KMS-11 (cell line): Measurements from ENCODE around the gene PLAGL2.

Experiments used
- H2AFZ ChIP-seq: fragments of 200-600 bp; sonication (generic); 2 replicates; pipeline ENCODE4 v1.6.1; 2016; ENCODE audit warnings: antibody characterized with exemption, mixed run types, low read depth
- H3K27ac ChIP-seq: fragments of 200-600 bp; sonication (generic); 2 replicates; pipeline ENCODE4 v1.6.1; 2016; ENCODE audit warnings: mild to moderate bottlenecking, mixed run types
- H3K27me3 ChIP-seq: fragments of 200-600 bp; sonication (generic); 2 replicates; pipeline ENCODE4 v1.6.1; 2017; ENCODE audit warnings: mild to moderate bottlenecking, low read depth, mixed run types, moderate library complexity; ENCODE audit not compliant: insufficient read depth
- H3K36me3 ChIP-seq: fragments of 200-600 bp; sonication (generic); 2 replicates; pipeline ENCODE4 v1.6.1; 2017; ENCODE audit warnings: mild to moderate bottlenecking, mixed run types; ENCODE audit not compliant: insufficient read depth
- H3K4me1 ChIP-seq: fragments of 200-600 bp; sonication (generic); 2 replicates; pipeline ENCODE4 v1.6.1; 2016; ENCODE audit warnings: mild to moderate bottlenecking, low read depth, mixed run types; ENCODE audit not compliant: poor library complexity, severe bottlenecking
- H3K4me2 ChIP-seq: fragments of 200-600 bp; sonication (generic); 2 replicates; pipeline ENCODE4 v1.7.0; 2016; ENCODE audit warnings: mild to moderate bottlenecking, mixed run types
- H3K4me3 ChIP-seq: fragments of 200-600 bp; sonication (generic); IDR thresholded peaks from 2 replicates; pipeline ENCODE4 v1.6.1; 2017; ENCODE audit warnings: low read depth, low read length, mixed read lengths; ENCODE audit not compliant: insufficient read depth
- H3K79me2 ChIP-seq: fragments of 200-600 bp; sonication (generic); 2 replicates; pipeline ENCODE4 v1.6.1; 2016; ENCODE audit warnings: low read depth, mixed run types; ENCODE audit not compliant: insufficient read depth
- H3K9ac ChIP-seq: fragments of 200-600 bp; sonication (generic); 2 replicates; pipeline ENCODE4 v1.6.1; 2016; ENCODE audit warnings: mild to moderate bottlenecking, mixed run types
- H4K20me1 ChIP-seq: fragments of 200-600 bp; sonication (generic); 2 replicates; pipeline ENCODE4 v1.6.1; 2016; ENCODE audit warnings: mild to moderate bottlenecking, mixed run types; ENCODE audit not compliant: insufficient read depth
- CTCF ChIP-seq: fragments of 200-600 bp; sonication (generic); conservative IDR thresholded peaks from 2 replicates; pipeline ENCODE4 v1.6.1; 2017; ENCODE audit warnings: low read depth, mild to moderate bottlenecking, antibody characterized with exemption, low read length, moderate library complexity, mixed read lengths

PLAGL2 gene

GRCh38 chr20:32155017-32155981 lies 52.2 kb downstream of the PLAGL2 start:
- Histone ChIP-seq H3K4me1 (peaks cover 4% of the 10 kb centered on the region), H3K27me3 (no peaks in the 10 kb centered on the region), H3K27ac (no peak overlapping the region), H4K20me1 (no peaks in the 10 kb centered on the region), H2AFZ (no peak overlapping the region), H3K36me3 (0 out of 2 replicates have a peak, but pooled peaks cover 4% of the 10 kb centered on the region), H3K4me3 (no peak overlapping the region), H3K79me2 (no peaks in the 10 kb centered on the region), H3K4me2 (no peak overlapping the region), H3K9ac (no peak overlapping the region)
- no peak for TF ChIP-seq CTCF

- H4K20me1 ChIP-seq = no peaks in the 10 kb centered on the region
- H3K79me2 ChIP-seq = no peaks in the 10 kb centered on the region
- no peak overlapping the region for H2AFZ ChIP-seq
- TF ChIP-seq CTCF = no peak
- H3K4me2 ChIP-seq = no peak overlapping the region
- H3K36me3 ChIP-seq = peaks cover 8% of the 10 kb centered on the region; the same call in 1 of the 2 replicates
- no peak overlapping the region for H3K9ac ChIP-seq
- H3K27me3 ChIP-seq = no peaks in the 10 kb centered on the region
- no peak overlapping the region for H3K4me3 ChIP-seq
- peaks cover 4% of the 10 kb centered on the region for H3K4me1 ChIP-seq
- H3K27ac ChIP-seq = no peak overlapping the region
These were observed 53.8 kb downstream of the PLAGL2 start for GRCh38 chr20:32153771-32154170.

GRCh38 chr20:32153156-32153665 lies 54.3 kb downstream of the PLAGL2 start:
- Histone ChIP-seq H3K27ac (no peak overlapping the region), H3K4me2 (no peak overlapping the region), H3K36me3 (peaks cover 8% of the 10 kb centered on the region; the same call in 1 of the 2 replicates), H3K4me3 (no peak overlapping the region), H3K79me2 (no peaks in the 10 kb centered on the region), H3K4me1 (peaks cover 4% of the 10 kb centered on the region), H3K9ac (no peak overlapping the region), H4K20me1 (no peaks in the 10 kb centered on the region), H2AFZ (no peak overlapping the region), H3K27me3 (no peaks in the 10 kb centered on the region)
- TF ChIP-seq CTCF = no peak

GRCh38 chr20:32152421-32153155 lies 55.0 kb downstream of the PLAGL2 start:
- no peaks in the 10 kb centered on the region for H4K20me1 ChIP-seq
- no peak overlapping the region for H3K4me2 ChIP-seq
- no peak overlapping the region for H3K9ac ChIP-seq
- H3K27me3 ChIP-seq = no peaks in the 10 kb centered on the region
- no peak overlapping the region for H2AFZ ChIP-seq
- H3K27ac ChIP-seq = no peak overlapping the region
- peaks cover 4% of the 10 kb centered on the region for H3K4me1 ChIP-seq
- no peak for TF ChIP-seq CTCF
- H3K79me2 ChIP-seq = no peaks in the 10 kb centered on the region
- peaks cover 8% of the 10 kb centered on the region; the same call in 1 of the 2 replicates for H3K36me3 ChIP-seq
- no peak overlapping the region for H3K4me3 ChIP-seq
